CD4-positive, alpha-beta T cell treated with Interleukin-17A for 4 hours (primary cell): ENCODE results near the gene ZNF787.
"Not testable (repeated sequence)": the region's sequence is repeated elsewhere in the genome, so short reads cannot be mapped to it uniquely, and the experiment has no call there.

Source experiments
- DNase-seq: peaks from one replicate; pipeline ENCODE4 v3.0.0-alpha.2; 2020; ENCODE audit warnings: mixed read lengths

The ZNF787 gene

DNA sequence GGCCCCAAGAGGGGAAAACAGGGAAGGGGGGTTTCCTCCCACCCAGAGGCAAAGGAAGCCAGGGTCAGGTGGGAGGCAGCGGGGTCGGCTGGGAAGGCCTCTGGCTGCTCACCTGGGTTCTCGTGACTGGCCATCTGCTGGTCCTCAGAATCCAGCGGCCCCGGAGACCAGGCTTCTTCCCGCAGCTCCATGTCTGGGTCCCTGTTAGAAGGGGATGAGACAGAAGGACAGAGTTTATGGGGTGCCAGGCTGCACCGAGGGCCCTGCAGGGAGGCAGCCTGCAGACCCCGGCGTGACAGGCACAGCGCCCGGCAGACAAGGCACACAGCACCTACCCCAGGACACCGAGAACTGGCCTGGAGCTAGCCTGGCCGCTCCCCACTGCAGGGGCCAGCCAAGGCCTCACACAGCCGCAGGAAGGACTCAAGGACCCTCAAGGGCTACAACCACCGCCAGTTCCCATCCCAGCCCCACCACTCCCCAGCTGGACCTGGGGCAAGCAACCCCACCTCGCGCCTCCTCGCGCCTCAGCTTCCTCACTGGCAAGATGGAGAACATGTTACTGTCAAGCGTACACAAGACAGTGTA is 18.0 kb downstream of the ZNF787 start:
- no peak for DNase-seq

DNA sequence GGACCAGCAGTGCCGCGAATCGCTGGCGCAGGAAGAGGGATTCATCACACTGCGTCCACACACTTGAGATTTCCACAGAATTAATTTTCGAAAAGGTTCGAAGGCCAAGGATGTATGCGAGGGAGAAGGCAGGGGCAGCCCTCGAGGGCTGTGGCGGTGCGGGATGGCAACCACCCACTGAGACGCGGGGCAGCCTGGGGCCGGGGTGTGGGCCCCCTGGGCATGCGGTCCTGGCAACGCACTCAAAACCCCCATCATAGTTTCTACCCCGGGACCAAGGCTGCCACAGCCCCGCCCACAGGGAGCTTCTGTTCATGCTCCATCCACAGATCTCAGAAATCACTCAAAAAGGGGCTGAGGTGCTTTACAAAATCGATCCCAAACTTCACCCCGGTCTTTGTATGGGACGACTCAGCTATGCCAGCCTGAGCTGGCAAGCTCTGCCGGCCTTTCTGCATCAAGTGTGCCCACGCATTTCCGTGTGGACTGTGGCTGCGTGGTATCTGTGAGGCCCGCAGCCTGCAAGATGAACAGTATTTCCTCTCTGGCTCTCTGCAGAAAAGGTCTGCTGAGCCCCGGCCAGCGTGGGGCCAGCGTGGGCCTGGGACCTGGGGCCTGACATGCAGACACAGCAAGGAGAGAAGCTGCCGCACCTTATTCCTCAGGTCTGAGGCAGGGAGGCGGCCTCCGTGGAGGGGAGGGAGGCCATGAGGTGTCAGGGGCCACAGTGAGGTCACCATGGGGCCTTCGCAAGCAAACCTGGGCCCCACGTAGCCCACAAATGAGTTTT is 19.2 kb downstream of the ZNF787 start:
- no peak for DNase-seq

DNA sequence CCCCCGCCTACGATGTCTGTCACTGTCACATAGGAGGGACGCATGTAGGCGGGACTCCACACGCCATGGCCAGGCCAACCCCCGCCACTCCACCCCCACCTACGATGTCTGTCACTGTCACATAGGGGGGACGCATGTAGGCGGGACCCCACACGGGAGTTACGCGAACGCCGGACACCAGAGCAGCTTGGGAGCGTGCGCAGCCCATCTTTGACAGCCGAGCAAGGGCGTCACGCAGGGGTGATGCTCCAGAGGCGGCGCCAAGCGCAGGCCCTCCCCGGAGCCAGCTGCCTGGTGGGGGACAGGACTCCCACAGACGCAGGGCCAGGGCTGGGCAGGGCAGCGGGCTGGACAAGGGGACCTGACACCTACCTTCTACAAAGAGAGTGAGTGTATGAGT is 20.0 kb downstream of the ZNF787 start:
- no peak for DNase-seq

DNA sequence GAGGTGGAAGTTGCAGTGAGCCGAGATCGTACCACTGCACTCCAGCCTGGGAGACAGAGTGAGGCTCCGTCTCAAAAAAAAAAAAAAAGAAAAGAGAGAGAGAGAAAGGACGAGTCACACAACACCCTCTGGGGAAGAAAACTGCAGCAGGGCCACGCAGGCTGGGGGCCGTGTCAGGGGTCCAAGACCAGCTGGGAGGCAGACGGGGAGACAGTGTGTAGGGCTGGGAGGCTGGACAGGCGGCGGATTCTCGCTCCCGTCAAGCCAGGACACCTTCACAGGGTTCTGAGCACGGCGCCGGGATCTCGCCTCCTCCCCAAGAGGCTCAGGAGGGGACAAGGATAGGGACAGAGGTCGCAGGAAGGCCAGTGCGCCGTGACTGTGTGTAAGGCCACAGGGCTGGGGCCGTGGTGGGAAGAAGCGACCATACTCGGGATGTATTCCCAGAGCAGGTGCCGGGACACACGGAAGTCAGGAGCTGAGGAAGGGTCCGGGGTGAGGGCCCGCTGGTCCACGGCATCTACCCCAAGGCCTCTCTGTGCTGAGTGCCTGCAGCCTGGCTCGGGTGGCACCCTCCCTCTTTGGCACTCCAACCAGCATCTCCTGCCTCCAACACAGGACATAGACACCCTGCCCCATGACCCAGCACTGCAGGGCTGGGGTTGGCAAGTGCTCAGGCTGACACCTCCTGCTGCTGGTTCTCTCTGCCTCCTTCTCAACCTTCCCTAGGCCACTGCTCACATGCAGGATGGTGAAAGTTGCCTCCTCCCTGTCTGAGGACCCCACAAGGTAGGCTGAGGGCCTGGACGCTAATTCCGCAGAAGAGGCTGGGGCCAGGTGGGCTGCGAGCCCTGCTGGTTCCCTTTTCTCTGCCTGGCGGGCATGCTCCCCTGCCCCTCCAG is 21.2 kb downstream of the ZNF787 start:
- no peak for DNase-seq

DNA sequence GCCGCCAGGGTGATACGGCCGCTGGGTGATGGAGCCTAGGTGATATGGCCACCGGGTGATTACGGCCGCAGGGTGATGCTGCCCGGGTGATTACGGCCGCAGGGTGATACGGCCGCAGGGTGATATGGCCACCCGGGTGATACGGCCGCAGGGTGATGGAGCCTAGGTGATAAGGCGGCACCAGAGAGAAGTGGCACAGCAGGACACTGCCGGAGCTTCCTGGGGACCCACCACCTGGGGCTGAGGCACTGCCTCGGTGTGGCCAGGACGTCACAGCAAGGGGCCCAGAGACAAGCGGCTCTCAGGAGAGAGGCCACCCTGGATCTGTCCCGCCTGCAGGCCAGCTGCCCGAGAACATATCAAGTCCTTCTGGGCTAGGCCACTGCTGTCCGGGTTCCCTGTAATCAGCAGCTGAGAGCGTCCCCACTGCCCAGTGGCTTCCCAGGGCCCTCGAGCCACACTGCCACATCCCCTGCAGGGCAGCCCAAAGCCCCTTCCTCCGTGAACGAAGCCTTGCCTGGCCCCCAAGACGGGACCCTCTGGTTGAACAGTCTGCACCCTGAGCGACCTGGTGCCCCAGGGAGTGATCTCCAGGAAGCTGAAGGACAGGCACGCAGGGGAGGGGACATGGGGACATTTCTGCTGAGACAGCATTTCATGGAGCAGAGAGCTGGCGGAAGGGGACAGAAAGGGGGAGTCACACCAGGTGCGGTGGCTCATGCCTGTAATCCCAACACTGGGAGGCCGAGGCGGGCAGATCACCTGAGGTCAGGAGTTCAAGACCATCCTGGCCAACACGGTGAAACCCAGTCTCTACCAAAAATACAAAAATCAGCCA is 22.1 kb downstream of the ZNF787 start:
- DNase-seq = no peak

DNA sequence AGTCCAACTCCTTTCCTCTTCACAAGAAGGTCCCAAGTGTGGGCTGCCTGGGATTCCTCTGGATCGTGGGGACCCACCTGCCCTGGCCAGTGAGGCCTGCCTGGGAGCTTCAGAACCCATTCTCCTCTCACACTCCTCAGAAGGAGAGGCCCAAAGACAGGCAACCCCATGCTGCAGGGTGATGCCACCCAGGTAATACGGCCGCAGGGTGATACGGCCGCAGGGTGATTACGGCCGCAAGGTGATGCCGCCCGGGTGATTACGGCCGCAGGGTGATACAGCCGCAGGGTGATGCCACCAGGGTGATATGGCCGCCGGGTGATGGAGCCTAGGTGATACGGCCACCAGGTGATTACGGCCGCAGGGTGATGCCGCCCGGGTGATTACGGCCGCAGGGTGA is 22.9 kb downstream of the ZNF787 start:
- DNase-seq = not testable (repeated sequence)

DNA sequence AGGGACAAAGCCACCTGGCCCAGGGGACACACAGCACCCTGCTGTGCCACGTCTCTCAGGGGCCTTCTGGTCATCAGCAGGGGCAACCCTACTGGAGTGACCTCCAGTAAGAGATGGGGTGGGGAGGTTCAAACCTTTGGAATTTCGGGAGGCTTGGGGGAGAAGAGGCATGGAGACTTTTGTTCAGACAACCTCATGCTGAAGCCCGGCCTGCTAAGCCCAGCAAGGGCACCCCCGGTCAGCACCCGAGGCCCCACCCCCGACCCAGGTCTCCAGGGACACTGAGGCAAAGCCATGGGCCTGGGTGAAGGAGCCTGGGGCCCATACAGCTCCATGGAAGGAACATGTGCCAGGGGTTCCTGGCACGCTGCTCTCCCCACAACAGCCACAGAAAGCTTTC is 23.3 kb downstream of the ZNF787 start:
- no peak for DNase-seq

DNA sequence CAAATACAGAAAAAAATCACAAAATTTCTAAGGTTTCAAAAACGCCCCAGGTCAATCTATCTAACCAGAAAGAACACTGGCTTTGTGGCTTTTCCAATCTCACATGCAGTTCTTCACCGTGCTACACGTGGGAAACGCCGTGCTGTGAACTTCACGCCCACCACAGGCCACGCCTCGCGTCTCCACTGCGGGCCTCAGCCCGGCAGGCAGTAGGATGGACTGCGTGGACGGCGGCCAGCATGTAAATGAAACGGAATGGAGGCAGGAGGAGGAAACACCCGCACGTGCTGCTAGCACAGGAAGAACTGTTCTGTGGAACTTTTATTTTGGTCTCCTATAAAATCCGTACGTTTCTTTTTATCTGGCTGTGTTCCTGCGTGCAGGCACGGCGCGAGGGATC is 23.8 kb downstream of the ZNF787 start:
- no peak for DNase-seq

DNA sequence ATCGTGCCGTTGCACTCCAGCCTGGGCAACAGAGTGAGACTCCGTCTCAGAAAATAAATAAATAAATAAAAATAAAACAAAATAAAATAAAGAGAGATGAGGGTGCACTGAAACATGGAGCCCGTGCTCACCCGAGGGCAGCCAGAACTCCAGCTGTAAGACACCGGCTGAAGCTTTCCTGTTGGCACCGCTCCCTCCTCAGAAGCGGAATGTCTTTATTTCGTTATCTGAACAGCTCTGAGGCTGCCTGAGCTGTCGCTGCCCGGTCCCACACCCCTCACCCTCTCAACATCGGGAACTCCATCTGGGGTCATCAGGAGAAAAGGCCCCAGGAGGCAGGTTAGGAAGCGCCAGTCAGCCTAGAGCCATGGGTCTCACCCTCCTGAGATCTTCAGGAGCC is 24.4 kb downstream of the ZNF787 start:
- DNase-seq = no peak

DNA sequence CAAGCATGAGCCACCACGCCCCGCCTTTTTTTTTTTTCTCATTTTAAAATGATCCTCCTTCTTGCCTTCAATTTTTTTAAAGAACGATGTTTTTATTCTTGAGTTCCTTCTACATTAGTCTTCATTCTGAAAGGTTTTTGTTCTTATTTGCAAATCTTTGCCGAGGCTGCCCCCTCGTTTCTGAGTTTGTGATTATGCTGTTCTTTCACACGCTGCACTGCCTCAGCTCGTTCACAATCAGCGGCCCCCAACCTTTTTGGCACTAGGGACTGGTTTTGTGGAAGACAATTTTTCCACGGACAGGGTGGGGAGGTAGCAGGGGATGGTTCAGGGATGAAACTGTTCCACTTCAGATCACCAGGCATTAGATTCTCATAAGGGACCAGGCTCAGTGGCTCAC is 26.6 kb downstream of the ZNF787 start:
- no peak for DNase-seq

DNA sequence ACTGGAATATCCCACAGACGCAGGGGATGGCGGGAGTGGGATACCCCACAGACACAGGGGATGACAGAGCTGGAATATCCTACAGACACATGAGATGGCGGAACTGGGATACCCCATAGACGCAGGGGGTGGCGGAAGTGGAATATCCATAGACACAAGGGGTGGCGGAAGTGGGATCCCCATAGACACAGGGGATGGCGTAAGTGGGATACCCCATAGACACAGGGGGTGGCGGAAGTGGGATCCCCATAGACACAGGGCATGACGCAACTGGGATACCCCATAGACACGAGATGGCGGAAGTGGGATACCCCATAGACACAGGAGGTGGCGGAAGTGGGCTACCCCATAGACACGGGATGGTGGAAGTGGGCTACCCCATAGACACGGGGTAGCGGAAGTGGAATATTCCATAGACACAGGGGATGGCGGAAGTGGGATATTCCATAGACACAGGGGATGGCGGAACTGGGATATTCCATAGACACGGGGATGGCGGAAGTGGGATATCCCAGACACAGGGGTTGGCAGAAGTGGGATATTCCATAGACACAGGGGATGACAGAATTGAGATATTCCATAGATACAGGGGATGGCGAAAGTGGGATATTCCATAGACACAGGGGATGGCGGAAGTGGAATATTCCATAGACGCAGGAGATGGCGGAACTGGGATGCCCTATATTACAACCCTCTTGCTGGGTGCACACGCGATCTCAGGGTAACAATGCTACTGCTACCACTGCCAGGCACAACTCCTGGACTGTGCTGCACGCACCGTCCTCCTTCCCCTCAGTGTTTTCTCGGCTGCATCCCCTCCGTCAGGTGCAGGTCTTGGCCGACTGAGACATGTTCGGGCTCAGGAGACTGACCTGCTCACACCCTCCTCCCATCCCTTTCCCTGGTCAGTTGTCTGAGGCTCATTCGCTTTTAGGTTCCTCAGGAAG is 28.1 kb downstream of the ZNF787 start:
- DNase-seq = no peak

DNA sequence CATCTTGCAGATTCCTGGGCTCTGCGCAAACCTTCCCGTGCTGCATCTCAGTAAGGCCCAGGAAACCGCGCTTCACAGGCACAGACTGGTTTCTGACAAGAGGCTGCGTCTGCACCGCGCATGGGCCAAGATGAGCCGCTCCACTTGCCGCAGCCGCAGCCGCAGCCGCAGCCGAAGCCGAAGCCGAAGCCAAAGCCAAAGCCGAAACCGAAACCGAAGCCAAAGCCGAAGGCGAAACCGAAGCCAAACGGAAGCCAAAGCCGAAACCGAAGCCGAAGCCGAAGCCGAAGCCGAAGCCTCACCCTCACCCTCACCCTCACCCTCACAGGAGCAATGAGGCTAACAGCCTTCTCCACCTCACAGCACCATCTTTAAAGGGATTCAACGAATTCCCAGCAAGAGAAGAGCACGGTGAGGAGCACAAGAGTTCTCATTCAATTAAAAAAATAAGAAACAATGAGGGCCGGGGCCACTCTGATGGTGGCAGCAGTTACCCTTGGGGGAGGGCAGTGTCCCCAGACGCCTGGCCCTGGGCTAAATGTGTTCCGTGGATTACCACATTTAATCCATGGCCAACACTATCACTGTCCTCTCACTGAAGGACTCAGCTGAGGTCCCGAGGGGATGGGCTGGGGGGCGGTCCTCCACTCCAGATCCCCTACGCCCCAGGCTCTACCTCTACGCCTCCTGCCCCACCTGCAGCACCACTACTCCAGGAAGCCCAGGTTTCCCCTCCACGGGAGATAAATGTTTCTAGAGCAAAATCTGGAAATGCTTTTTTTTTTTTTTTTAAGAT is 29.1 kb downstream of the ZNF787 start:
- DNase-seq = no peak

DNA sequence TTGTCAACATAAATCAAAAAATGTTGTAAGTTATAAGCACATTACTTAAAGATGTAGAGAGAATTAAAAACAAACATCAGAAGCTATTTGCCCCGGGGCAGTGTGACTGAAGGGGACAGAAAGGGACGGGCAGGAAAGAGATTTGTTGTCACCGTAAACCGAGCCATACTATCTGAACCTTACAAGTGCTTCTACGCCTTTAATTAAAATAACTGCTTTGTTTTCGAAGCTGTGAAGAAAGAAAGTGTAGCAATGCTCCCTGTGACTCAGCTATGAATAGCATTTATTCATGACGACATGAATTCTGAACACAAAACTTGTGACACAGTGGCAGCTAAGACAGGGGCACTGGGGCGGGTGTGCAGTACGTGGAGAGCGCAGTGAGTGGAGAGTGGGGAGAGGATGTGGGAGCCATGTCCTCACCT is 30.0 kb downstream of the ZNF787 start:
- DNase-seq = no peak

DNA sequence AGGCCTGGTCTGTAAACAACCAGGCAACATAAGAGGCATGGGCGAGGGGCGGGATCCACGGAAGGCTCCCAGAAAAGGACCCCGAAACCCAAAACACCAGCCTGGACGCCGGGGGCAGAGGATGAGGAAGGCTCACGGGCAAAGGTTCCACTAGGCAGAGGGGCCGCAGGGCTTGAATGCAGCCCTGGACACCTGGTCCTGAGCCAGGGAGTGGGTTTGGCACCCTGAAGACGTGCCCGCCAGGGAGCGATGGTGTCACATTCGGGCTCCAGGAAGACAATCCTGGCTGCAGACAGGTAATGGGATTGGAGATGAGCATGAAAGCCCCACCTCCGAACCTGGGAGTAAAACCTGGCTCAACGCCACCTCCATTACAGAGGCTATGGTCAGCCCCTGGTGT is 31.8 kb downstream of the ZNF787 start:
- no peak for DNase-seq

DNA sequence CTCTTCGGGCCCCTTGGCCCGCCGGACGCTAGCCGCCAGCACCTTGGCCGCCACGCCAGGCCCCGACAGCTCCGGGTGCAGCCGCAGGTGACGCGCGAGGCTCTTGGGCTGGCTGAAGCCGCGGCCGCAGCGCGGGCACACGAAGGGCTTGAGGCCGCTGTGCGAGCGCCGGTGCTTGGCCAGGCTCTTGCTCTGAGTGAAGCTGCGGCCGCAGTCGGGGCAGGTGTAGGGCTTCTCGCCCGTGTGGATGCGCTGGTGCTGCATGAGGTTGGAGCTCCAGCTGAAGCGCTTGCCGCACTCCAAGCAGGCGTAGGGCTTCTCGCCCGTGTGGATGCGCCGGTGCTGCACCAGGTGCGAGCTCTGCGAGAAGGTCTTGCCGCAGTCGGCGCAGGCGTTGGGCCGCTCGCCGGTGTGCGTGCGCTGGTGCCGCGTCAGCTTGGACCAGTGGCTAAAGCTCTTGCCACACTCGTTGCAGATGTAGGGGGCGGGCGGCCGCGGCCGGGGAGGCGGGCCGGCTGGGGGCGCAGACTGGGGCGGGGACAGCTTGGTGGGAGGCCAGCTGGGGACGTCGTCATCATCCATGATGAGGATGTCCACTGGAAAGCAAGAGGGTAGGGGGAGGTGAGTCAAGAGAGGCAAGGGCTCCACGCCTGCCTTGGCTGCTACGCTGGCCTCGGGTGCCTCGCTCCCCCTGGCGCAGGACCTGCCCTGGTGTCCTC is 32.4 kb downstream of the ZNF787 start:
- no peak for DNase-seq

DNA sequence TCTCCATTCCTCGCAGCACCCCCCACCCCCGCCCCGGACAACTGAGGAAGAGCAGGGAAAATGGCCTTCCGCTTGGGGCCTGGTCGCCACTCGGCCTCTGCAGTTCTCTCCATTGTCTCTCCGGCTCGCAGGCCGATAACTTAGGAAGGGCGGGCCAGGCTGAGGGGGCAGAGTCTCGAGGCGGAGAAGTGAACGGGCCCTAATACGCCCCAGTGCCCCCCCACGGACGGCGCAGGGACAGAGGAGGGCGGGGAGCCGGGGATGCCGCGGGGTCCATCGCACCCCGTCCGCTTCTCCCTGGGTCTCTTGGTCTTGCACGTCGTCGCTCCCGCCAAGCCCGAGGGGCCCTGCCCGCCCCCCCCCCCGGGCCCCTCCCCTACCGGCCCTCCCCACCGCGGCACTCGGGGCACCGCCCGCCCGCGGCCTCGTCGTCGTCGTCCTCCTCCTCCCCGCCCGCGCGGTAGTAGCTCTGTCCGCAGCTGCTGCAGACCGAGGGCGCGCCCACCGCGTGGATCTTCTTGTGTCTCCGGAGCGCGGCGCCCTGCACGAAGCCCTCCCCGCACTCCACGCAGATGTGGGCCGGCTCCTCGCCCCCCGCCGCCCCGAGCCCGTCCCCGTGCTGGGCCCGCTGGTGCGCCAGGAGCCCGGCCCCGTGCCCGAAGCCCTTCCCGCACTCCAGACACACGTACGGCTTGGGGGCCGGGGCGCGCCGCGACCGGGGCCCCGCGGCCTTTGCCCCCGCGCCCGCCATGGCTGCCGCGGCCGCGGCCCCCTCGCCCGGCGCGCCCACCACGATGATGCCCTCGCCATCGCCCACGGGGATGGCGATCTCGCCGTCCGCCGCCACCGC is 33.2 kb downstream of the ZNF787 start:
- no peak for DNase-seq

DNA sequence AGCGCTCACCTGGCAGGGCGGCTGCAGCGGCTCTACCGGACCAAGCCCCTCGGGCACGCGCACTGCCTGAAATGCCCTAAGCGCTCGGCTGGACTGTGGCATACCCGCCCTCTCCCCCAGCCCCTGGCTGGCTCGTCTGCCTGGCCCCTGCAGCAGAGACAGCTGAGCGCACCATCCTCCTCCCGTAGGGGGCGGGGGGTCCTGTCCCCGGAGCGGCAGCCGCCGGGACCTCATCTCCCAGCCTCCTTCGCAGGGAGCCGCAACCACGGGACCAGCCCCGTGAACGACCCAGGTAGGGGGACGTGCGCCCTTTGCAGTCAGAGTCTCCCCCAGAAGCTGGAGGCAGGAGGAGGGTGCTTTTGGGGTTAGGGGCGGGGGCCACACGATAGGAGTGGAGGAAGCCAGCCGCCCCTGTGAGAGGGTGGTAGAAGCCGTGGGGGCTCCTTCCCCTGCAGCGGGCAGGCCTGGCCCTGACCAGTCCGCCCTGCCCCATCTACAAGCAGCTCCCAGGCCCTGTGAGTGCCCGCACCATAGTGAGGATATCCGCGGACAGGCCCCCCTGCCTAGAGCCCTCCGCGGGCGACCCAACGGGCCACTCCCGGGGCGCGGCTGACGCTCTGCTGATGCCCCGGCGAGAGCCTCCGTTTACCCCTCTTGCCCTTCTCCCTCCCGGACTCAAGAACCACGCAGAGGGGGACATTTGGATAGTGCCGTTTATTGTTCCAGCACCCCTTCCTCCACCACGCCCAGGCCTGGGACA is 34.2 kb downstream of the ZNF787 start:
- DNase-seq = no peak

DNA sequence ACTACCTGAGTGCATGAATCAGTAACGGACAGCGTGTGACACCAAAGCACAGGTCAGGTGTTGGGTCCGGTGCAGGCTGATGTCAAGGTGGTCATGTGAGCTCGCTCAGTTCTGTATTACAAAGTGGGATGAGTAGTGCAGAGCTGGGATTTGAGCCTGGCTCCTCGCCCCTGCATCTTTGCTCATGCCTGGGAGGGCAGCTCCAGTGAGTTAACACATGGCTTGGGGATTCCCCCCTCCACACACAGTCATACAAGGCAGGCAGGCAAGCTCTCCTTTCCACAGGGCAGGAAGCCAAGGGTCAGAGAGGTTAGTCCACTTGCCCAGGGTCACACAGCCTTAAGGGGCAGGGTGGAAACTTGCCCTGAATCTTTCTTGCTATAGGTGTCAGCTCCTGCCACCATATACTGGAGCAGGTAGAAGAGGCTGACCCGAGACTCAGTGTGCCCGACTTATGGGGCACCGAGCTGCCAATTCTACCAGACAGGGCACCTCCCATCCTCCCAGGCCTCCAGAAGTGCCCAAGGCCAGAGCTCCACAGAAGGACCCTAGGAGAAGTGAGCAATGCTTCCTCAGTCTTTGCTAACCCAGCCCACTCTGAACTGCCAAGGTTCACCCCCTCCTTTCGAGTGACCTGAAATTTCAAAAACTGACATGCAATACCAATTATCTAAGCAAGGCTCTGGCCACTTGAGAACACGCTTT is 35.4 kb downstream of the ZNF787 start:
- no peak for DNase-seq
